ENCODE measurements around the gene PTMS.

DNA sequence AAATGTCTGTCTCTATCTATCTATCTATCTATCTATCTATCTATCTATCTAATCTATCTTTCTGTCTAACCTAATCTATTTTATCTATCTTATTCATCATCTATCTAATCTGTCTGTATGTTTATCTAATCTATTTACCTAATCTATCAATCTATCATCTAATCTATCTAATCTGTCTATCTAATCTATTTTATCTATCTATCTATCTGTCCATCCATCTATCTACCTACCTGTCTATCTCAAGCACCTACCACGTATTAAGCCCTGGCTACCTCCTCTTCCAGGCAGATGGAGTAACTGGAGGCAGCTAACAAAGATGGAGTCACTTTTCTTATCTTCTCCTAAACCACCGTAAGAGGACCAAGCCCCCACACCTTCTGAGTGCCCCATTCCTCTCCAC, 28.9 kb downstream of the PTMS start:
- TF ChIP-seq, protein P1, sequence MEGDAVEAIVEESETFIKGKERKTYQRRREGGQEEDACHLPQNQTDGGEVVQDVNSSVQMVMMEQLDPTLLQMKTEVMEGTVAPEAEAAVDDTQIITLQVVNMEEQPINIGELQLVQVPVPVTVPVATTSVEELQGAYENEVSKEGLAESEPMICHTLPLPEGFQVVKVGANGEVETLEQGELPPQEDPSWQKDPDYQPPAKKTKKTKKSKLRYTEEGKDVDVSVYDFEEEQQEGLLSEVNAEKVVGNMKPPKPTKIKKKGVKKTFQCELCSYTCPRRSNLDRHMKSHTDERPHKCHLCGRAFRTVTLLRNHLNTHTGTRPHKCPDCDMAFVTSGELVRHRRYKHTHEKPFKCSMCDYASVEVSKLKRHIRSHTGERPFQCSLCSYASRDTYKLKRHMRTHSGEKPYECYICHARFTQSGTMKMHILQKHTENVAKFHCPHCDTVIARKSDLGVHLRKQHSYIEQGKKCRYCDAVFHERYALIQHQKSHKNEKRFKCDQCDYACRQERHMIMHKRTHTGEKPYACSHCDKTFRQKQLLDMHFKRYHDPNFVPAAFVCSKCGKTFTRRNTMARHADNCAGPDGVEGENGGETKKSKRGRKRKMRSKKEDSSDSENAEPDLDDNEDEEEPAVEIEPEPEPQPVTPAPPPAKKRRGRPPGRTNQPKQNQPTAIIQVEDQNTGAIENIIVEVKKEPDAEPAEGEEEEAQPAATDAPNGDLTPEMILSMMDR (IDR thresholded peaks at IDR 0.05) = no peak
- TF ChIP-seq POLR2A (IDR thresholded peaks at IDR 0.05) = no peak
